Forelimb muscle (tissue), 1 donor: ENCODE data around the gene APBB1. TPM values are rescaled to one million over a fixed set of nuclear protein-coding genes. Genes with fewer than 3 reads are reported as not detected.

ENCODE experiments used
- DNase-seq: peaks from one replicate; pipeline ENCODE4 v3.0.0-alpha.2; 2013; ENCODE audit warnings: low read depth
- polyA plus RNA-seq: library from polyadenylated mRNA; unstranded; fragments of 120-200 nt; gene quantifications from one replicate; pipeline ENCODE4 v1.2.1, GENCODE V29; 2013; ENCODE audit not compliant: insufficient read length

Gene APBB1
- polyA plus RNA-seq, 1 donor = 29.1 TPM

GRCh38 chr11:6351782-6352382 is 67.0 kb downstream of the APBB1 start:
- no peak for DNase-seq

- DNase-seq = no peak
These were observed 68.4 kb downstream of the APBB1 start for GRCh38 chr11:6350486-6350885.

- DNase-seq = no peak
These were observed 68.9 kb downstream of the APBB1 start for GRCh38 chr11:6350043-6350442.

- no peak for DNase-seq
These were observed 73.5 kb downstream of the APBB1 start for GRCh38 chr11:6345366-6345765.

Other genes with a start within 250 kb of the APBB1 start
- gene OR52B2, start 248.8 kb downstream of the APBB1 start, polyA plus RNA-seq = not detected
- gene OR52W1, start 219.9 kb downstream of the APBB1 start, polyA plus RNA-seq = not detected
- gene C11orf42, start 213.5 kb downstream of the APBB1 start, polyA plus RNA-seq = 0.24 TPM
- gene FHIP1B, start 184.5 kb downstream of the APBB1 start, polyA plus RNA-seq = 24.1 TPM
- 0.15 TPM for gene CNGA4, start 180.0 kb downstream of the APBB1 start, polyA plus RNA-seq
- gene CCKBR, start 159.3 kb downstream of the APBB1 start, polyA plus RNA-seq = not detected
- gene CAVIN3, start 98.6 kb downstream of the APBB1 start, polyA plus RNA-seq = 32.5 TPM
- 22.4 TPM for gene SMPD1, start 28.6 kb downstream of the APBB1 start, polyA plus RNA-seq
- gene HPX, start 21.9 kb upstream of the APBB1 start, polyA plus RNA-seq = 2.5 TPM
- 17.2 TPM for gene TRIM3, start 54.8 kb upstream of the APBB1 start, polyA plus RNA-seq
- gene ARFIP2, start 62.2 kb upstream of the APBB1 start, polyA plus RNA-seq = 33.1 TPM
- 16.3 TPM for gene TIMM10B, start 62.4 kb upstream of the APBB1 start, polyA plus RNA-seq
- 9.8 TPM for gene DNHD1, start 78.2 kb upstream of the APBB1 start, polyA plus RNA-seq
- 22.0 TPM for gene RRP8, start 184.5 kb upstream of the APBB1 start, polyA plus RNA-seq
- 150 TPM for gene ILK, start 184.7 kb upstream of the APBB1 start, polyA plus RNA-seq
- gene TAF10, start 193.1 kb upstream of the APBB1 start, polyA plus RNA-seq = 120 TPM
- gene TPP1, start 200.3 kb upstream of the APBB1 start, polyA plus RNA-seq = 33.7 TPM
- 35.8 TPM for gene DCHS1, start 236.7 kb upstream of the APBB1 start, polyA plus RNA-seq